ENCODE measurements around the gene SERPINB10. TPM values are rescaled to one million over a fixed set of nuclear protein-coding genes. Genes with fewer than 3 reads are reported as not detected.
A peak's percentile ranks its signal among the peaks of the same experiment; 100 is the strongest.

The SERPINB10 gene
- total RNA-seq, 1 donor from 2014 or later = not detected

DNA sequence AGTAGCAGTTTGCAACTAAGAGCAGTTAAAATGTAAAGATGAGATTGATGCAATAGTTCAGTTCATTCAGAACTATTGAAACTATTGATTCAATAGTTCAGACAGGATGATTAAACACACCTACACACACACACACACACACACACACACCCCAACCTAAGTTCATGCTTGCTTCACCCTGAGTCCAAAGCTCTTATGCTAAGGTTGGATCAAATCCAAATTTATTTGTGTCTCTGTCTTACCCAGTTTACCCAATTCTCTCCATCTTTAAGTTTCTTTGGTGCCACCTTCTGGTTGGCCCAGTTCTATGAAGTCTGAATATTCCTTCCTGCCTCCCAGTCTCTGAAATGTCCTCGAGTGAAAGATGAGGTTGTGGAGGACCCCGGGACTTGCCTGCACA, 67.2 kb downstream of the SERPINB10 start:
- intact Hi-C loops (cut with DNase I) = no loop called here
- ATAC-seq = no peak
- Histone ChIP-seq H3K27me3 (ENCODE audit: low read depth) (no peaks in the 10 kb centered on the region), H3K9me3 (no peaks in the 10 kb centered on the region), H3K4me3 (no peak overlapping the region), H3K4me1 (peaks cover 25% of the 10 kb centered on the region), H3K36me3 (no peaks in the 10 kb centered on the region), H3K27ac (no peak overlapping the region)
- DNase-seq = no peak
- TF ChIP-seq, protein P1, sequence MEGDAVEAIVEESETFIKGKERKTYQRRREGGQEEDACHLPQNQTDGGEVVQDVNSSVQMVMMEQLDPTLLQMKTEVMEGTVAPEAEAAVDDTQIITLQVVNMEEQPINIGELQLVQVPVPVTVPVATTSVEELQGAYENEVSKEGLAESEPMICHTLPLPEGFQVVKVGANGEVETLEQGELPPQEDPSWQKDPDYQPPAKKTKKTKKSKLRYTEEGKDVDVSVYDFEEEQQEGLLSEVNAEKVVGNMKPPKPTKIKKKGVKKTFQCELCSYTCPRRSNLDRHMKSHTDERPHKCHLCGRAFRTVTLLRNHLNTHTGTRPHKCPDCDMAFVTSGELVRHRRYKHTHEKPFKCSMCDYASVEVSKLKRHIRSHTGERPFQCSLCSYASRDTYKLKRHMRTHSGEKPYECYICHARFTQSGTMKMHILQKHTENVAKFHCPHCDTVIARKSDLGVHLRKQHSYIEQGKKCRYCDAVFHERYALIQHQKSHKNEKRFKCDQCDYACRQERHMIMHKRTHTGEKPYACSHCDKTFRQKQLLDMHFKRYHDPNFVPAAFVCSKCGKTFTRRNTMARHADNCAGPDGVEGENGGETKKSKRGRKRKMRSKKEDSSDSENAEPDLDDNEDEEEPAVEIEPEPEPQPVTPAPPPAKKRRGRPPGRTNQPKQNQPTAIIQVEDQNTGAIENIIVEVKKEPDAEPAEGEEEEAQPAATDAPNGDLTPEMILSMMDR (IDR thresholded peaks at IDR 0.05) = peak; percentile 20

DNA sequence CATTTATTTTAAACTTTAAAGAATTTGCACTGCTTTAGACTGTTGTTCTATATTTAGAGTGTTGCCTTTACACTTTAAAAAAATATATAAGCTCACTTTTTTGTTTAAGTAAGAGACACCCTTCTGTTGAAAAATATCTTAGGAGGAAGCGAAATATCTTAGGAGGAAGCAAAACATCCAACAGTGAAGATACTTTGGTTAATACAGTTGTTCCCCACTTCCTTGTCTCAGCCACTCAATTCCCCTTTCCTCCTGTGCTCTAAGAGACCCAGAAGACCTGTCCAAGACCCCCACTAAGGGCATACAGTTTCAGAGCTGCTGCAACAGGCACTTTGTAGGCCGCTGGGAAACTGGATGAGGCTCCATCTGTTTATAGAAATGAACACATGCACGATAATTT, 67.9 kb downstream of the SERPINB10 start:
- H3K36me3 ChIP-seq = peaks cover 3% of the 10 kb centered on the region
- H3K4me1 ChIP-seq = peaks cover 28% of the 10 kb centered on the region
- H3K27me3 ChIP-seq (ENCODE audit: low read depth) = no peaks in the 10 kb centered on the region
- TF ChIP-seq, protein P1 (IDR thresholded peaks at IDR 0.05) = no peak
- H3K27ac ChIP-seq = no peak overlapping the region
- ATAC-seq (no peak), DNase-seq (no peak)
- H3K9me3 ChIP-seq = no peaks in the 10 kb centered on the region
- H3K4me3 ChIP-seq = no peak overlapping the region
- intact Hi-C loops (cut with DNase I) = no loop called here

DNA sequence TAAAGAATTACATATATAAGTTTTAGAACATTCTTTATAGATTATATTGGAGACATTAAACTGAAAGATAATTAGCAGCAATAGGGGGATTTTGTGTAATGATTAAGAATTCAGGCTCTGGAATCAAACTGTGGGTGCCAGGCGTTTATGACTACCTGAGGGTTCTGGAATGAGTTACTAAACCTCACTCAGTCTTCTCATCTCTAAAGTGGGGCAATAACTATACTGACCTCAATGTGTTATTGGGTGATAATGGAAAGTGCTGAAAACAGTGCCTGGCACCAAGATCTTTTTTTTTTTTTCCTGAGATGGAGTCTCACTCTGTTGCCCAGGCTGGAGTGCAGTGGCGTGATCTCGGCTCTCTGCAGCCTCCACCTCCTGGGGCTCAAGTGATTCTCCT, 69.3 kb downstream of the SERPINB10 start:
- H3K27me3 ChIP-seq (ENCODE audit: low read depth) = no peaks in the 10 kb centered on the region
- peaks cover 16% of the 10 kb centered on the region for H3K4me1 ChIP-seq
- peaks cover 17% of the 10 kb centered on the region for H3K36me3 ChIP-seq
- intact Hi-C loops (cut with DNase I) = no loop called here
- no peak overlapping the region for H3K4me3 ChIP-seq
- TF ChIP-seq, protein P1 (IDR thresholded peaks at IDR 0.05) = no peak
- no peak overlapping the region for H3K27ac ChIP-seq
- DNase-seq (no peak), ATAC-seq (no peak)
- H3K9me3 ChIP-seq = no peaks in the 10 kb centered on the region

DNA sequence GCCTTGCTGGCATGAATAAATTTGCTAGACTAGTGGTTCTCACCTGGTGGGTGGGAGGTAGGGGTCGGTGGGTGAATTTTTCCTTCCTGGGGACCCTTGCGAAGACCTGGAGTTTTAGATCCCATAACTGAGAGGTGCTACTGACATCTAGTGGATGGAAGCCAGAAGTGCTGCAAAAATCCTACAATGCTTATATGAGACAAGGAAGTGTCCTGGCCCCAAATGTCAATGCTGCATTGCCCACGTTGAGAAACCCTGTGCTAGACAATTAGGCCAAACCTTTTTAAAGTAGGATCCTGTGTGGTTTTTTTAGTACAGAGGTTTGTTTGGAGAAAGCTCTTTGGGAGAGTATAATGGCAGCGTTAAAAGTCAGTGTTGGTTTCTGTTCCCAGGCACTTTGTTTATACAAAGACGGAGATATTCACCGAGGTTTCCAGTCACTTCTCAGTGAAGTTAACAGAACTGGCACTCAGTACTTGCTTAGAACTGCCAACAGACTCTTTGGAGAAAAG, 71.7 kb downstream of the SERPINB10 start:
- TF ChIP-seq, protein P1 (IDR thresholded peaks at IDR 0.05) = peak; percentile 81
- DNase-seq (no peak), ATAC-seq (peak; percentile 87 to 90)
- Histone ChIP-seq H3K27ac (peak overlapping the region; percentile 59), H3K36me3 (peaks cover 41% of the 10 kb centered on the region), H3K4me1 (peaks cover 16% of the 10 kb centered on the region), H3K4me3 (peak overlapping the region; percentile 31), H3K9me3 (no peaks in the 10 kb centered on the region), H3K27me3 (ENCODE audit: low read depth) (no peaks in the 10 kb centered on the region)
- intact Hi-C loops (cut with DNase I) = no loop called here

DNA sequence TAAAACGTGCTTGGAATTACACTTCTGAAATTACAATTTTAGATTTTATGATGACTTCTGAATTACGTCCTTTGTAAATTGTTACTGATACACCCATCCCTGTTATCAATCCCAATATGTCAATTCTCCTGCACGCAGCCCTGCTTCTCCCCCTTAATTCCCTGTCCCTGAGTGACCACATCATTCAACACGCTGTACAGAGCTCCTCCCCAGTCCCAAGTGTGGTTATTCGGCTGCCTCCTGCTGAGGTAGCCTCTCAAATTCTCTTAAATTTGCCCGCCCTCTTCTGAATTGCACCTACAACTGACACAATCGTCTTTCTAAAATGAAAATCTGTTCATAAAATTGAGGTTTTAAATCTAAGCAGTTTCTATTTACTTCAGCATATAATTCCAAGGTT, 72.3 kb downstream of the SERPINB10 start:
- Histone ChIP-seq H3K27ac (peak overlapping the region; percentile 59), H3K4me1 (peaks cover 16% of the 10 kb centered on the region), H3K4me3 (peak overlapping the region; percentile 31), H3K27me3 (ENCODE audit: low read depth) (no peaks in the 10 kb centered on the region), H3K36me3 (peaks cover 47% of the 10 kb centered on the region), H3K9me3 (no peaks in the 10 kb centered on the region)
- TF ChIP-seq, protein P1 (IDR thresholded peaks at IDR 0.05) = no peak
- DNase-seq (no peak), ATAC-seq (peak in 1 of 2 donors; percentile 59)
- intact Hi-C loops (cut with DNase I) = no loop called here
